HUES64 (cell line): ENCODE results near the gene MECR.

Experiments
- H3K27ac ChIP-seq: 2 replicates; pipeline ENCODE4 v1.7.0; 2013; ENCODE audit warnings: low read depth, low read length, inconsistent platforms
- H3K27me3 ChIP-seq: 2 replicates; pipeline ENCODE4 v1.6.1; 2013; ENCODE audit warnings: mild to moderate bottlenecking, low read length; ENCODE audit not compliant: insufficient read depth
- H3K36me3 ChIP-seq: 2 replicates; pipeline ENCODE4 v1.6.1; 2013; ENCODE audit warnings: mild to moderate bottlenecking, low read length; ENCODE audit not compliant: insufficient read depth
- H3K4me1 ChIP-seq: 2 replicates; pipeline ENCODE4 v1.6.1; 2013; ENCODE audit warnings: mild to moderate bottlenecking, low read length, moderate library complexity; ENCODE audit not compliant: insufficient read depth
- H3K4me3 ChIP-seq: 2 replicates; pipeline ENCODE4 v1.5.1; 2013; ENCODE audit warnings: mild to moderate bottlenecking, low read length, moderate library complexity
- H3K9ac ChIP-seq: 2 replicates; pipeline ENCODE4 v1.6.1; 2013; ENCODE audit warnings: mild to moderate bottlenecking, low read depth, low read length
- H3K9me3 ChIP-seq: 2 replicates; pipeline ENCODE4 v1.6.1; 2013; ENCODE audit warnings: low read depth, low read length; ENCODE audit not compliant: insufficient read depth
- WGBS: fragments of 150-250, 120-280 bp; methylation state at CpG from one replicate; pipeline ENCODE4 v1.1.7; 2013; ENCODE audit warnings: missing lambda C conversion rate; 5-methylcytosine and 5-hydroxymethylcytosine counted together

Gene MECR

DNA sequence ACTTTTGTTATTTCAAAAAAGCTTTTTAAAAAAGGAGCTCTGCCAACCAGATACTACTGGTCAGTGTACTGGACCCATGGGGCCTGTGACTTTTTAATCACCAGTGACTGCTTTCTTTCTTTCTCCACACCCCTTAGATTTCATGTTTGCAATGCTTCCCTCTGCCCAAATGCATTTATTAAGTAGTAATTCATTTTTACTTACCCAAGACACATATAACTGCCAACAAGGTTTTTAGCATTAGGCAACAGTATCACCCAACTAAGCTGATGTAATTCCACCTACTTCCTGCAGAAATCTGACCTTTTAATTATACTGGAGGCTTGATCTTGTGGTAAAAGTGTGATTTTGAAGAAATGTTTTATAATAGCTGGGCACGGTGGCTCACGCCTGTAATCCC, 12.5 kb downstream of the MECR start:
- peaks cover 38% of the 10 kb centered on the region for H3K36me3 ChIP-seq
- no peaks in the 10 kb centered on the region for H3K27me3 ChIP-seq

GRCh38 chr1:29217633-29218032, 13.1 kb downstream of the MECR start:
- H3K36me3 ChIP-seq: peaks cover 44% of the 10 kb centered on the region

More for the DNA sequence above, 12.5 kb downstream of the MECR start:
- H3K9me3 ChIP-seq: no peaks in the 10 kb centered on the region
- no peak overlapping the region for H3K27ac ChIP-seq
- peaks cover 9% of the 10 kb centered on the region; the same call in 1 of the 2 replicates for H3K4me1 ChIP-seq
- WGBS: 95% methylated on average over 2 of the region's 2 CpGs
- no peak overlapping the region for H3K4me3 ChIP-seq
- H3K9ac ChIP-seq: no peak overlapping the region

DNA sequence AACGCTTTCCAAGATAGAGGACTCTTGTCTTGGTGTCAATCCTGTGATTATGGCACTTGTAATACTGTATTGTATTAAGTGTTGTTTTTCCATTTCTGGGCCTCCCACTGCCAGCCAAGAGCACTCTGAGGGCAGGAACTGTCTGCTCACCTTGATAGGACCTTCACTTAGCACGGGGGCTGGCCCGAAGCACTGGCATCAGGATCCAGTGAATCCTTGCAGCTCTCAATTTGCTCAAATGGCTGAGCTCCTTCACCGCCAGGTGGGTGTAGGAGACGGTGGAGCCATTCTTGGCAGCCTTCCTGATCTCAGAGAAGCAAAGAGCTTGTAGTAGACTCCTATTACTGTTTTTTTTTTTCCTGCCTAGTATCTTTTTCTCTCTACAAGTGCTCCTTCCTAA, 17.7 kb downstream of the MECR start:
- Histone ChIP-seq H3K9me3 (no peaks in the 10 kb centered on the region), H3K4me3 (no peak overlapping the region), H3K27ac (no peak overlapping the region), H3K27me3 (no peaks in the 10 kb centered on the region), H3K4me1 (no peaks in the 10 kb centered on the region), H3K36me3 (peaks cover 61% of the 10 kb centered on the region), H3K9ac (no peak overlapping the region)
- 86% methylated on average over 5 of the region's 5 CpGs for WGBS

More at GRCh38 chr1:29217633-29218032, 13.1 kb downstream of the MECR start:
- Histone ChIP-seq H3K27me3 (no peaks in the 10 kb centered on the region), H3K9me3 (no peaks in the 10 kb centered on the region), H3K9ac (no peak overlapping the region), H3K4me1 (peaks cover 9% of the 10 kb centered on the region; the same call in 1 of the 2 replicates), H3K27ac (no peak overlapping the region), H3K4me3 (no peak overlapping the region)
- 91% methylated on average over 2 of the region's 2 CpGs for WGBS

DNA sequence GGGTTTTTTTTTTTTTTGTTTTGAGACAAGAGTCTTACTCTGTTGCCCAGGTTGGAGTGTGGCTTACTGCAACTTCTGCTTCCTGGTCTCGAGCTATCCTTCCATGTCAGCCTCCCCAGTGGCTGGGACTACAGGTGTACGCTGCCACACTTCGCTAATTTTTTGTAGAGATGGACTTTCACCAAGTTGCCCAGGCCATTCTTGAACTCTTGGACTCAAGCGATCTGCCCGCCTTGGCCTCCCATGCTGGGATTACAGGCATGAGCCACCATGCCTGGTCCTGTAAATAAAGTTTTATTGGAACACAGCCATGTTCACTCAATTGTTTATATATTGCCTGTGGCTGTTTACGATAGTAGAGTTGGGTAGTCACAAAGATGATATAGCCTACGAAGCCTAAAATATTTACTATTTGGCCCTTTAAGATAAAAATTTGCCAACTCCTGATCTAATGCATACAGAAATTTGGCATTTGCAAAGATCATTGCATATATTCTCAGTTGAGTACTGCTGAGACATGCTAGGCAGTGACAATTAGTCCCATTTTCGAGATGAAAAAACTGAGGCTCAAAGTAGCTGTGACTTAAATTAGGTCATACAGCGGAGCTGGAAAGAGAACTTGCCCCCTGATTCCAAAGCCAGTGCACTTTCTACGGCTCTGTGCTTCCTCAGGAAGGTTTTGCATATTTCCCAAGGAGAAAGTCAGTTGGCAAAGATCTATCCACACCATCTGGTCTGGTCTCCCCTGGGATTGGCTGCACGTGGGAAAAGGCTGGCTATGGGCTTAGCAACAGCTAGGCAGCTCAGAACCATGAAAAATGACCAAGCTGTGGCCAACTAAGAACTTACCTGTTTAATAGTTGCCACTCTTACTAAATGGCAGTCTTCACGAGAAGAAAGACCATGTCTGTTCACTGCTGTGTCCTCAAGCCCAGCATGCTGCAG, 19.4 kb downstream of the MECR start:
- Histone ChIP-seq H3K27ac (no peak overlapping the region), H3K36me3 (peaks cover 60% of the 10 kb centered on the region), H3K4me3 (no peak overlapping the region), H3K9me3 (no peaks in the 10 kb centered on the region), H3K9ac (no peak overlapping the region), H3K27me3 (no peaks in the 10 kb centered on the region), H3K4me1 (no peaks in the 10 kb centered on the region)
- 97% methylated on average over 12 of the region's 12 CpGs for WGBS

- Histone ChIP-seq H3K4me3 (no peak overlapping the region), H3K4me1 (no peaks in the 10 kb centered on the region), H3K36me3 (peaks cover 60% of the 10 kb centered on the region), H3K9me3 (no peaks in the 10 kb centered on the region), H3K27ac (no peak overlapping the region), H3K27me3 (no peaks in the 10 kb centered on the region), H3K9ac (no peak overlapping the region)
- WGBS: 92% methylated on average over 7 of the region's 7 CpGs
Measured at GRCh38 chr1:29210278-29211085, 20.3 kb downstream of the MECR start.

DNA sequence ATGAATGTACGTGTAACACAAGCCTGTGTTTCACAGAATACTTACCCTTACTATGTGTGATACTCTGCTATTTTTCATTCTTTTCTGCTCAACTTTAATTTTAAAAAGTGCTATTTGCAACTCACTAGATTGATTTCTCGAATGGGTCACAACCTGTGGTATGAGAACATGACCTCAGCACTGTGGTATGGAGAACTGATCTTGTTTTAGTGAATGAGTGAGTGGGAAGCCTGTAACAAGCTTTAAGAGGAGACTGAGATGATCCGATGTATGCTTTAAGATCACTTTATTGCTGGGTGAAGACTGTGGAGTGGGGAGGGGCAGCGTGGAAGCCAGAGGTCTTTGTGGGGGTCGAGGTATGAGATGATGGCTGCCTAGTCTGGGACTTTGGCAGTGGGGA, 21.6 kb downstream of the MECR start:
- 91% methylated on average over 5 of the region's 5 CpGs for WGBS

DNA sequence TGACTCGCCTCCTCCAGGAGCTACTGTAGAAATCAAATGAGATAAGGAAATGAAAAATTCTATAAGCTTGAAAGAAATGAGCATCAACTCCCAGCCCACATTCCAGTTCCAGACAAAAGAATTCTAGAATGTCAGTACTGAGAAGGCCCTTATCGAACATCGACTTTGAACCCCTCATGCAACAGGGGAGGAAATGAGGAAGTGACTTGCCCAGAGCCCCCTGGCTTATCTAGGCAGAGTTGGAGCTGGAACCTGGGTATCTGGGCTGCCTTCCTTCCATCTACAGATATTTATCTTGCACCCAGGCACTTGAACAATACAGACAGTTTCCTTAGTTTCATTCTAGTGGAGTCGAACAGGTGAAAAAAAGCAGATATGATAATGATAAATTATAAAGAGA, 22.3 kb downstream of the MECR start:
- Histone ChIP-seq H3K27me3 (no peaks in the 10 kb centered on the region), H3K36me3 (peaks cover 54% of the 10 kb centered on the region), H3K4me1 (no peaks in the 10 kb centered on the region), H3K9ac (no peak overlapping the region), H3K9me3 (no peaks in the 10 kb centered on the region), H3K27ac (no peak overlapping the region), H3K4me3 (no peak overlapping the region)
- 88% methylated on average over 3 of the region's 4 CpGs for WGBS

More for the DNA sequence above, 21.6 kb downstream of the MECR start:
- no peaks in the 10 kb centered on the region for H3K27me3 ChIP-seq
- no peak overlapping the region for H3K4me3 ChIP-seq
- no peak overlapping the region for H3K9ac ChIP-seq
- H3K9me3 ChIP-seq: no peaks in the 10 kb centered on the region
- no peaks in the 10 kb centered on the region for H3K4me1 ChIP-seq
- peaks cover 58% of the 10 kb centered on the region for H3K36me3 ChIP-seq
- no peak overlapping the region for H3K27ac ChIP-seq

- WGBS: 37% methylated on average over 14 of the region's 14 CpGs
- no peaks in the 10 kb centered on the region for H3K27me3 ChIP-seq
- no peak overlapping the region for H3K9ac ChIP-seq
- peaks cover 56% of the 10 kb centered on the region for H3K36me3 ChIP-seq
- no peak overlapping the region for H3K4me3 ChIP-seq
- H3K27ac ChIP-seq: peak overlapping the region; percentile 14
- peaks cover 13% of the 10 kb centered on the region; the same call in 1 of the 2 replicates for H3K4me1 ChIP-seq
- H3K9me3 ChIP-seq: no peaks in the 10 kb centered on the region
Measured at GRCh38 chr1:29202584-29203340, 28.0 kb downstream of the MECR start.

DNA sequence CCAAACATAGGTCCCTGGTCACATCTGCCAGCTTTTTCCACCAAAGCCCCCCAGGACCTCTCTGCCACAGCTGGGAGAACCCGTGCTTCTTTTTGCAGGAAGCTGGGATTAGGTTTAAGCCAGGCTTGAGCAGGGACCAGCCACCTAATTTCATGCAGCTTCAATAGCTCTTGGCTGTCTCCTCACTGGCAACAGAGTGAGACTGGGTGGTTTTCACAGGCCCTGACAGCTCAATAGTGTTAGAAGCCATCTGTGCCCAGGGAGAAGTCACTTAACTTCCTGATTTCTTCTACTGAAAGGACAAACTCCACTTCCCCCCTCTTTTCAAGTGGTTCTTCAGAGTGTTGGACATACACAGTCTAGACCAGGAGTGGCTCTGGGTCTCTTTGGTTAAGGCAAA, 28.7 kb downstream of the MECR start:
- H3K27ac ChIP-seq: peak overlapping the region; percentile 14; the same call in 1 of the 2 replicates
- H3K36me3 ChIP-seq: peaks cover 56% of the 10 kb centered on the region
- H3K9me3 ChIP-seq: no peaks in the 10 kb centered on the region
- no peaks in the 10 kb centered on the region for H3K27me3 ChIP-seq
- WGBS: 86% methylated on average over 1 of the region's 1 CpG
- no peak overlapping the region for H3K4me3 ChIP-seq
- H3K4me1 ChIP-seq: peaks cover 13% of the 10 kb centered on the region; the same call in 1 of the 2 replicates
- no peak overlapping the region for H3K9ac ChIP-seq

GRCh38 chr1:29201595-29202051, 29.1 kb downstream of the MECR start:
- Histone ChIP-seq H3K27me3 (no peaks in the 10 kb centered on the region), H3K9me3 (no peaks in the 10 kb centered on the region), H3K27ac (peak overlapping the region; percentile 18; the same call in 1 of the 2 replicates), H3K36me3 (peaks cover 54% of the 10 kb centered on the region), H3K4me1 (peaks cover 13% of the 10 kb centered on the region; the same call in 1 of the 2 replicates), H3K9ac (no peak overlapping the region), H3K4me3 (no peak overlapping the region)
- WGBS: 94% methylated on average over 6 of the region's 6 CpGs
